ENCODE measurements around the gene KCNG1. TPM values are rescaled to one million over a fixed set of nuclear protein-coding genes. Genes with fewer than 3 reads are reported as not detected.

The KCNG1 gene
- total and polyA plus RNA-seq, 11 donors: 0.10 to 0.64 (median 0.38) TPM; not detected in 2

GRCh38 chr20:51005214-51005613 lies 17.7 kb downstream of the KCNG1 start:
- Histone ChIP-seq H3K27me3 (peaks cover 0 to 28% (median 0%) of the 10 kb centered on the region in 9 donors), H3K4me1 (no peaks in the 10 kb centered on the region), H3K9me3 (no peaks in the 10 kb centered on the region), H3K4me3 (no peak overlapping the region), H3K27ac (no peak overlapping the region), H3K36me3 (no peaks in the 10 kb centered on the region)
- WGBS, 4 donors: 88 to 91% (median 89%) methylated on average over 7 of the region's 7 CpGs
- ATAC-seq (no peak), DNase-seq (no peak)
- no peak for TF ChIP-seq POLR2A (IDR thresholded peaks at IDR 0.05)
- TF ChIP-seq CTCF (IDR thresholded peaks at IDR 0.05): no peak
- intact Hi-C loops (cut with DNase I): no loop called here

- H3K9me3 ChIP-seq: no peaks in the 10 kb centered on the region
- no peak overlapping the region for H3K27ac ChIP-seq
- intact Hi-C loops (cut with DNase I): no loop called here
- ATAC-seq: peak in 1 of 4 donors; percentile 29
- 91 to 95% (median 93%) methylated on average over 6 to 9 of the region's 9 CpGs for WGBS, 4 donors
- no peaks in the 10 kb centered on the region for H3K36me3 ChIP-seq
- TF ChIP-seq CTCF (IDR thresholded peaks at IDR 0.05) (no peak), POLR2A (IDR thresholded peaks at IDR 0.05) (no peak)
- peaks cover 0 to 32% (median 0%) of the 10 kb centered on the region in 9 donors for H3K27me3 ChIP-seq
- H3K4me3 ChIP-seq: no peak overlapping the region
- no peaks in the 10 kb centered on the region for H3K4me1 ChIP-seq
- no peak for DNase-seq
These were observed 18.1 kb downstream of the KCNG1 start for GRCh38 chr20:51004781-51005180.

GRCh38 chr20:51004305-51004727 lies 18.6 kb downstream of the KCNG1 start:
- intact Hi-C loops (cut with DNase I): no loop called here
- Histone ChIP-seq H3K36me3 (no peaks in the 10 kb centered on the region), H3K4me3 (no peak overlapping the region), H3K9me3 (no peaks in the 10 kb centered on the region), H3K27me3 (peaks cover 0 to 31% (median 0%) of the 10 kb centered on the region in 9 donors), H3K4me1 (no peaks in the 10 kb centered on the region), H3K27ac (no peak overlapping the region)
- ATAC-seq (no peak), DNase-seq (no peak)
- TF ChIP-seq POLR2A (IDR thresholded peaks at IDR 0.05) (no peak), CTCF (IDR thresholded peaks at IDR 0.05) (no peak)
- 92 to 95% (median 95%) methylated on average over 29 to 44 of the region's 44 CpGs for WGBS, 4 donors

GRCh38 chr20:51003753-51004152 lies 19.2 kb downstream of the KCNG1 start:
- WGBS, 4 donors: 67 to 77% (median 70%) methylated on average over 21 of the region's 21 CpGs
- peaks cover 0 to 31% (median 0%) of the 10 kb centered on the region in 9 donors for H3K27me3 ChIP-seq

More at GRCh38 chr20:51003753-51004152, 19.2 kb downstream of the KCNG1 start:
- intact Hi-C loops (cut with DNase I): no loop called here
- Histone ChIP-seq H3K4me3 (no peak overlapping the region), H3K27ac (no peak overlapping the region), H3K4me1 (no peaks in the 10 kb centered on the region), H3K36me3 (no peaks in the 10 kb centered on the region), H3K9me3 (no peaks in the 10 kb centered on the region)
- DNase-seq (peak in 1 of 5 donors; percentile 19), ATAC-seq (no peak)
- no peak for TF ChIP-seq CTCF (IDR thresholded peaks at IDR 0.05)
- TF ChIP-seq POLR2A (IDR thresholded peaks at IDR 0.05): no peak

All from heart left ventricle (tissue), 16 donors.